ENCODE results near the gene FBXO30. TPM values are rescaled to one million over a fixed set of nuclear protein-coding genes. Genes with fewer than 3 reads are reported as not detected.

Gene FBXO30
- total RNA-seq, 4 donors from 2014 or later: 47.1 to 92.2 (median 69.3) TPM

GRCh38 chr6:145745861-145746260, 68.7 kb downstream of the FBXO30 start:
- 100% methylated on average over 1 of the region's 1 CpG for WGBS
- TF ChIP-seq POLR2AphosphoS5 (IDR thresholded peaks at IDR 0.05): no peak
- no peak for TF ChIP-seq CTCF (IDR thresholded peaks at IDR 0.05)
- no peak for TF ChIP-seq POLR2A (IDR thresholded peaks at IDR 0.05; ENCODE audit: low read depth)
- no peak for TF ChIP-seq EP300 (IDR thresholded peaks at IDR 0.05)
- Histone ChIP-seq H3K4me3 (no peak overlapping the region), H3K9me3 (peaks cover 0 to 4% (median 0%) of the 10 kb centered on the region in 4 donors), H3K27me3 (no peaks in the 10 kb centered on the region), H3K36me3 (no peaks in the 10 kb centered on the region), H3K4me1 (peaks cover 0 to 11% (median 9%) of the 10 kb centered on the region in 4 donors), H3K27ac (replicated peaks in 1 of 4) (no peak overlapping the region)
- DNase-seq (ENCODE audit: extremely low spot score): no peak
- intact Hi-C loops (cut with DNase I): no loop called here

DNA sequence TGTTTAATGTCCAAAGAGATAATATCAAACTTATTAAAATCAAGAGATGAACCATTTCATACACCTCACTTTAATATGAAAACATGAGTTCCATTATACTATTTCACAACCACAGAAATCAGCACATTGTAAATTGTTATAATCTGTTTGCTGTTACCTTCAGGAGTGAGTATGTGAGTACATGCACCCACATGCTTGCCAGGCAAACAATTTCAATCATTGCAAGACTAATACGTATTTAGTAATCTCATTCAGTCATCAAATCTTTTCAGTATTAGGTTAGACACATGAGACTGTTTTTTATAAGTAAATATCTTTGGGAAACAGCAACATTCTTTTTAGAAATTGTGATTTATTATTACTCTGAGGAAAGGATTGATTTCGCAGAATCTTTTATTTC, 70.0 kb downstream of the FBXO30 start:
- no peak for DNase-seq (ENCODE audit: extremely low spot score)
- H3K27me3 ChIP-seq: no peaks in the 10 kb centered on the region
- intact Hi-C loops (cut with DNase I): no loop called here
- peaks cover 0 to 5% (median 4%) of the 10 kb centered on the region in 4 donors for H3K4me1 ChIP-seq
- WGBS: 89% methylated on average over 2 of the region's 2 CpGs
- H3K9me3 ChIP-seq: peaks cover 0 to 4% (median 0%) of the 10 kb centered on the region in 4 donors
- TF ChIP-seq CTCF (IDR thresholded peaks at IDR 0.05): no peak
- TF ChIP-seq POLR2A (IDR thresholded peaks at IDR 0.05; ENCODE audit: low read depth): no peak
- TF ChIP-seq EP300 (IDR thresholded peaks at IDR 0.05): no peak
- TF ChIP-seq POLR2AphosphoS5 (IDR thresholded peaks at IDR 0.05): no peak
- H3K36me3 ChIP-seq: no peaks in the 10 kb centered on the region
- no peak overlapping the region for H3K4me3 ChIP-seq
- H3K27ac ChIP-seq (replicated peaks in 1 of 4): no peak overlapping the region

Other genes starting within 250 kb of the FBXO30 start
- 100 to 1,000 TPM in 1 of 4 donors, 10 to 100 TPM in 3; 59.8 to 129 (median 75.0) TPM for gene EPM2A, start 79.3 kb downstream of the FBXO30 start, total RNA-seq
- 10 to 100 TPM; 14.2 to 35.3 (median 18.7) TPM for gene SHPRH, start 149.6 kb upstream of the FBXO30 start, total RNA-seq
- under 1 TPM in 2 of 4 donors, not detected in 2; under 0.01 to 0.19 TPM for gene GRM1, start 214.3 kb upstream of the FBXO30 start, total RNA-seq